ENCODE results near the gene BEST3. TPM values are rescaled to one million over a fixed set of nuclear protein-coding genes. Genes with fewer than 3 reads are reported as not detected.
A peak's percentile ranks its signal among the peaks of the same experiment; 100 is the strongest.

Gene BEST3
- total RNA-seq, 1 experiment from 2014 or later, result 1.1 TPM

DNA sequence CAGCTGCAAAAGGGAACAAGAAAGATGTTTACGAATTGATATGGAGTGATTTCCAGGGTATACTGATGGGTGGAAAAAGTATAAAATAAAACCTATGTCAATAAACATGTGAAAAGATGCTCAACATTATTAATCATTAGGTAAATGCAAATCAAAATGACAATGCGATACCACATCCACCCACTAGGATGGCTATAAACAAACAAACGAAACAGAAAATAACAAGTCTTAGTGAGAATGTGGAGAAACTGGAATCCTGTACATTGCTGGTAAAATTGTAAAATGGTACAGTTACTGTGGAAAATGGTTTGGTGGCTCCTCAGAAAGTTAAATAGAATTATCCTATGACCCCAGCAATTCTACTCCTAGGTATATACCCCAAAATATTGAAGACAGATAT, 9.5 kb upstream of the BEST3 start:
- no peaks in the 10 kb centered on the region for H3K36me3 Mint-ChIP-seq (ENCODE audit: insufficient read depth, unreplicated experiment)
- TF ChIP-seq, protein P1, sequence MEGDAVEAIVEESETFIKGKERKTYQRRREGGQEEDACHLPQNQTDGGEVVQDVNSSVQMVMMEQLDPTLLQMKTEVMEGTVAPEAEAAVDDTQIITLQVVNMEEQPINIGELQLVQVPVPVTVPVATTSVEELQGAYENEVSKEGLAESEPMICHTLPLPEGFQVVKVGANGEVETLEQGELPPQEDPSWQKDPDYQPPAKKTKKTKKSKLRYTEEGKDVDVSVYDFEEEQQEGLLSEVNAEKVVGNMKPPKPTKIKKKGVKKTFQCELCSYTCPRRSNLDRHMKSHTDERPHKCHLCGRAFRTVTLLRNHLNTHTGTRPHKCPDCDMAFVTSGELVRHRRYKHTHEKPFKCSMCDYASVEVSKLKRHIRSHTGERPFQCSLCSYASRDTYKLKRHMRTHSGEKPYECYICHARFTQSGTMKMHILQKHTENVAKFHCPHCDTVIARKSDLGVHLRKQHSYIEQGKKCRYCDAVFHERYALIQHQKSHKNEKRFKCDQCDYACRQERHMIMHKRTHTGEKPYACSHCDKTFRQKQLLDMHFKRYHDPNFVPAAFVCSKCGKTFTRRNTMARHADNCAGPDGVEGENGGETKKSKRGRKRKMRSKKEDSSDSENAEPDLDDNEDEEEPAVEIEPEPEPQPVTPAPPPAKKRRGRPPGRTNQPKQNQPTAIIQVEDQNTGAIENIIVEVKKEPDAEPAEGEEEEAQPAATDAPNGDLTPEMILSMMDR (IDR thresholded peaks at IDR 0.05; ENCODE audit: unreplicated experiment), result peak; percentile 15
- CTCF ChIA-PET, result no interaction called here
- BruUV-seq (replicated peaks), result no TSS peak
- no peaks in the 10 kb centered on the region for H3K9me3 Mint-ChIP-seq (ENCODE audit: low read depth, unreplicated experiment)
- H3K4me3 Mint-ChIP-seq (ENCODE audit: low read depth, unreplicated experiment), result no peak overlapping the region
- H3K27ac Mint-ChIP-seq (ENCODE audit: unreplicated experiment), result no peak overlapping the region
- H3K4me1 Mint-ChIP-seq (ENCODE audit: low read depth, unreplicated experiment), result peaks cover 6% of the 10 kb centered on the region
- intact Hi-C loops (cut with micrococcal nuclease; ENCODE audit: unreplicated experiment), result no loop called here
- DNase-seq, result no peak
- no peaks in the 10 kb centered on the region for H3K27me3 Mint-ChIP-seq (ENCODE audit: unreplicated experiment)

DNA sequence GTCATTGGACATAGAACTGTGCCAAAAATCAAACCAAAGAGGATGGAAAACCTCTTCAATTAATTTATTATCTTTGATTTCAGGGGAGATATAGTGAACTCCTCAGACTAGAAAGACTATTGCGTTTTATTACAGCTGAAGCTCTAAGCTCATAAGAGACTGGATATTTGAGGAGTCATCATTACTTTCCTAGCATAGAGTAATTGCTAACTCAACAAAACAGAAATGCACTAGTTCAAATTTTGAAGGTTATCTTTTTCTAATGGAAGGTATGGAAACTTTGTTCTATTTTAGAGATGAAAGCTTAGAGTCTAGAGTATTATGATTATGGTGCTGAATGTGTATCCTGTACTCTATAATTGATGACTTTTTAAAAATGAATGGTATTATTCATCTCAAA, 5.3 kb upstream of the BEST3 start:
- intact Hi-C loops (cut with micrococcal nuclease; ENCODE audit: unreplicated experiment), result no loop called here
- no peak for DNase-seq
- TF ChIP-seq, protein P1 (IDR thresholded peaks at IDR 0.05; ENCODE audit: unreplicated experiment), result no peak
- H3K4me3 Mint-ChIP-seq (ENCODE audit: low read depth, unreplicated experiment), result no peak overlapping the region
- H3K27ac Mint-ChIP-seq (ENCODE audit: unreplicated experiment), result no peak overlapping the region
- CTCF ChIA-PET, result interaction anchor here (1.2 kb wide), 1 partner anchor 16 kb away, joined by 5 read pairs; no protein-coding TSS in a partner anchor
- no peaks in the 10 kb centered on the region for H3K27me3 Mint-ChIP-seq (ENCODE audit: unreplicated experiment)
- H3K36me3 Mint-ChIP-seq (ENCODE audit: insufficient read depth, unreplicated experiment), result no peaks in the 10 kb centered on the region
- no TSS peak for BruUV-seq (replicated peaks)
- no peaks in the 10 kb centered on the region for H3K9me3 Mint-ChIP-seq (ENCODE audit: low read depth, unreplicated experiment)
- H3K4me1 Mint-ChIP-seq (ENCODE audit: low read depth, unreplicated experiment), result no peaks in the 10 kb centered on the region

DNA sequence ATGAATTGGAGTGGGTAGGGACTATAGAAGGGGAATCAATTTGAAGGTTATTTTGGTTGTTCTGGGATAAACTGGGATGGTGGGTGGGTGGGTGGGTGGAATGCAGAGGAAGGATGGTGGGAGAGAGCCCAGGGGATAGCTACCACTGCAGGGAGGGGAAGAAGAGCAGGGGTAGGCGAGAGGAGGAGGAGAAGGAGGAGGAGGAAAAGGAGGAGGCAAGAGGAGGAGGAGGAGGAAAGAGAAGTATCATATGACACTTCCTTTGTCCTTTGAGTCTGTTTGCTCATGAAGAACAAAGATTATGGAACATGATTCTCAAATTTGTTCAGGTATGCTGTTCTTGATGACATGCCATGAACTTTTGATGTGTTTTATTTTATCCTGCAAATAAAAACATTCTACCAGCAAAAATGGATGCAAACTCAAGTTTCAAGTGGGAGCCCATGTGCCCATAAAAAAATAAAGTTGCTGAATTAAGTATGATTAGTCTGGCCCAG, 4.1 kb upstream of the BEST3 start:
- H3K4me1 Mint-ChIP-seq (ENCODE audit: low read depth, unreplicated experiment), result no peaks in the 10 kb centered on the region
- H3K27ac Mint-ChIP-seq (ENCODE audit: unreplicated experiment), result no peak overlapping the region
- no peak for DNase-seq
- no peaks in the 10 kb centered on the region for H3K36me3 Mint-ChIP-seq (ENCODE audit: insufficient read depth, unreplicated experiment)
- H3K27me3 Mint-ChIP-seq (ENCODE audit: unreplicated experiment), result no peaks in the 10 kb centered on the region
- no peaks in the 10 kb centered on the region for H3K9me3 Mint-ChIP-seq (ENCODE audit: low read depth, unreplicated experiment)
- no peak overlapping the region for H3K4me3 Mint-ChIP-seq (ENCODE audit: low read depth, unreplicated experiment)
- TF ChIP-seq, protein P1 (IDR thresholded peaks at IDR 0.05; ENCODE audit: unreplicated experiment), result no peak
- CTCF ChIA-PET, result no interaction called here
- no TSS peak for BruUV-seq (replicated peaks)
- intact Hi-C loops (cut with micrococcal nuclease; ENCODE audit: unreplicated experiment), result no loop called here

DNA sequence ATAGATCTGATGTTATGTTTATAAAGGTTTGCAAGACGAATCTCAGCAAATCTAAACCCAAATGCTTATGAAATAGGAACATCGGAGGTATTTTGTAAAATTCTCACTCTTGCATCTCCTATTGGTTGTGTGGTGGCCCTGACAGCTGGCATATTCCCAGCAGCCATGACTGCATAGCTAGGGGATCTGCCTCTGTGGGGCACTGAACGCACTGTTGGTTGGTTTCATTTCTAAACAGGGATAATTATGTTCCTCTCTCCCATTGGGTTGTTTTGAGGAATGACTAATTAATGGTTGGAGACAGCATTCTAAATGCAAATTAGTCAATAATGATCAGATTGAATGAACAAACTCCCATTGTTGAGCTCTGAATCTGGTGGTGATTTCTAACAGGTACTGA, 2.7 kb upstream of the BEST3 start:
- DNase-seq, result no peak
- no TSS peak for BruUV-seq (replicated peaks)
- Mint-ChIP-seq H3K36me3 (ENCODE audit: insufficient read depth, unreplicated experiment) (no peaks in the 10 kb centered on the region), H3K4me1 (ENCODE audit: low read depth, unreplicated experiment) (no peaks in the 10 kb centered on the region), H3K9me3 (ENCODE audit: low read depth, unreplicated experiment) (no peaks in the 10 kb centered on the region), H3K27ac (ENCODE audit: unreplicated experiment) (no peak overlapping the region), H3K4me3 (ENCODE audit: low read depth, unreplicated experiment) (no peak overlapping the region), H3K27me3 (ENCODE audit: unreplicated experiment) (no peaks in the 10 kb centered on the region)
- TF ChIP-seq, protein P1 (IDR thresholded peaks at IDR 0.05; ENCODE audit: unreplicated experiment), result no peak
- intact Hi-C loops (cut with micrococcal nuclease; ENCODE audit: unreplicated experiment), result no loop called here
- CTCF ChIA-PET, result no interaction called here

Measured in Calu3 (cell line).